ENCODE data around the gene PCNX2.

The PCNX2 gene

GRCh38 chr1:233215135-233215760, 80.3 kb downstream of the PCNX2 start:
- DNase-seq (ENCODE audit: low read depth), result no peak
- no peak overlapping the region for H3K4me3 ChIP-seq (ENCODE audit: low read depth, low read length)
- TF ChIP-seq CTCF (conservative IDR thresholded peaks at IDR 0.05; ENCODE audit: low read depth, low read length), result no peak

DNA sequence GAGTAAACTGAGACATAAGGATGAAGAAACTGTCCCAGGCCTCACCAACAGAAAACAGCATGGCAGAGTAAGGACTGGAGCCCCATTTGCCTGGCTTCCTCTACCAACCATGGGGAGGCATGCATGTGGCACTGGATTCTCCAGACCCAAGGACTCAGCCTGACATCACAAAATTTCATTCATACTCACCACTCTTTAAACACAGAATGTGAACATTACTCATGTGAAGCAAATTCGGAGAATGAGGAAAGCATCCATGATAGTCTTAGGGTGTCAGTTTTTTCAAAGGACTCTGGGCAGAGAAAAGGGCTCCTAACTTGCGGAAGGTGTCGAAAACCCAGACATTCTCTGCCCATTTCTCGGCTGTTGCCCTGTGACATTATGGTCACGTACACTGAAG, 83.9 kb downstream of the PCNX2 start:
- H3K4me3 ChIP-seq (ENCODE audit: low read depth, low read length), result no peak overlapping the region
- no peak for DNase-seq (ENCODE audit: low read depth)
- TF ChIP-seq CTCF (conservative IDR thresholded peaks at IDR 0.05; ENCODE audit: low read depth, low read length), result no peak

- no peak for TF ChIP-seq CTCF (conservative IDR thresholded peaks at IDR 0.05; ENCODE audit: low read depth, low read length)
- DNase-seq (ENCODE audit: low read depth), result no peak
- H3K4me3 ChIP-seq (ENCODE audit: low read depth, low read length), result no peak overlapping the region
Measured at GRCh38 chr1:233211106-233211505, 84.4 kb downstream of the PCNX2 start.

DNA sequence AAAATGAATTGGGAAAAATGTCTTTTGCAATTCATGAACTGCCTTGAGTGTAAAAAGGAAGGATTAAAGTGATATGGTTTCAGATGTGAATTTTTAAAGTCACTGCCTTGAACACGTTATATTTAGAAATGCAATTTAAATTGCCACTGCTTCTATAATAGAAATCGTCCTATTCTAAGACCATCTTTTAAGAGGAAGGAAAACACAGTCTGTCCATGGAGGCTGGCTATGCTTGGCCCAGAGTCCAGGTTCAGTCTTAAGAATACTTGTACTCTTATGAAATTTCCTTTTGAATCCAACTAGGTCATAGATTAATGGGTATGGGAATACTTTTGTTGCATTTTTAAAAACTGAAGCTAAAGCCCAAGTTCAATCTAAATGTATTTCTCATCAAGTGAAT, 86.0 kb downstream of the PCNX2 start:
- no peak overlapping the region for H3K4me3 ChIP-seq (ENCODE audit: low read depth, low read length)
- DNase-seq (ENCODE audit: low read depth), result no peak
- TF ChIP-seq CTCF (conservative IDR thresholded peaks at IDR 0.05; ENCODE audit: low read depth, low read length), result no peak

- no peak for TF ChIP-seq CTCF (conservative IDR thresholded peaks at IDR 0.05; ENCODE audit: low read depth, low read length)
- no peak overlapping the region for H3K4me3 ChIP-seq (ENCODE audit: low read depth, low read length)
- no peak for DNase-seq (ENCODE audit: low read depth)
Measured at GRCh38 chr1:233208687-233209086, 86.8 kb downstream of the PCNX2 start.

- no peak for TF ChIP-seq CTCF (conservative IDR thresholded peaks at IDR 0.05; ENCODE audit: low read depth, low read length)
- no peak overlapping the region for H3K4me3 ChIP-seq (ENCODE audit: low read depth, low read length)
- no peak for DNase-seq (ENCODE audit: low read depth)
Measured at GRCh38 chr1:233197940-233198339, 97.6 kb downstream of the PCNX2 start.

DNA sequence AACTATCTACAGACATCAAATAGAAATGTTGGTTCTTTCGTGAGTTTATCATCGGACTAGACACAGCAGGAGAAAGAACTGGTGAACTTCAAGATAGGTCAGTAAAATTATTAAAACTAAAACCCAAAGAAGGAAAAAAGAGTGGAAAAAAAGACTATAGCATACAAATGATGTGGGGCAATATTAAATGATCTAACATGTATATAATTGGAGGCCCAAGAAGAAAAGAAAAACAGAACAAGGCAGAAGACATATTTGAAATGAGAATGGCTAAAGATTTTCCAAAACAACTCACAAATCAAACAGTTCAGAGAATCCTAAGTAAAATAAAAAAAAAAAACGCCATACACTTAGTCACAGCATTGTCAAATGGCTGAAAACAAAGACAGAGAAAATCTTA, 101.8 kb downstream of the PCNX2 start:
- DNase-seq (ENCODE audit: low read depth), result no peak
- no peak for TF ChIP-seq CTCF (conservative IDR thresholded peaks at IDR 0.05; ENCODE audit: low read depth, low read length)
- H3K4me3 ChIP-seq (ENCODE audit: low read depth, low read length), result no peak overlapping the region

Data from choroid plexus epithelial cell (primary cell).